Neural cell (in vitro differentiated cells): ENCODE measurements around the gene VSIR. TPM values are rescaled to one million over a fixed set of nuclear protein-coding genes. Genes with fewer than 3 reads are reported as not detected.

Source experiments
- H2AFZ ChIP-seq: fragments of 200-600, 300-800 bp; sonication (generic), shearing (Covaris generic); 2 replicates; pipeline ENCODE4 v1.6.0; 2014; ENCODE audit warnings: low read depth, mild to moderate bottlenecking, antibody characterized with exemption, low read length, moderate library complexity
- H3F3A ChIP-seq: fragments of 200-600 bp; shearing (Covaris generic); 2 replicates; pipeline ENCODE4 v1.6.1; 2016; ENCODE audit warnings: mild to moderate bottlenecking, moderate library complexity, mixed read lengths, antibody characterized with exemption, low read length; ENCODE audit not compliant: insufficient read depth, poor library complexity, severe bottlenecking
- H3K27ac ChIP-seq: fragments of 200-600, 300-800 bp; sonication (generic), shearing (Covaris generic); 2 replicates; pipeline ENCODE4 v1.5.1; 2014; ENCODE audit warnings: mild to moderate bottlenecking, low read length, moderate library complexity
- H3K27me3 ChIP-seq: fragments of 300-800, 200-600 bp; sonication (generic), shearing (Covaris generic); 2 replicates; pipeline ENCODE4 v1.6.0; 2014; ENCODE audit warnings: mild to moderate bottlenecking, low read depth, low read length, moderate library complexity; ENCODE audit not compliant: insufficient read depth
- H3K36me3 ChIP-seq: fragments of 300-800, 200-600 bp; sonication (generic), shearing (Covaris generic); 2 replicates; pipeline ENCODE4 v1.5.1; 2014; ENCODE audit warnings: mild to moderate bottlenecking, antibody characterized with exemption, low read length, moderate library complexity; ENCODE audit not compliant: insufficient read depth
- H3K4me2 ChIP-seq: fragments of 300-800, 200-600 bp; sonication (generic), shearing (Covaris generic); 2 replicates; pipeline ENCODE4 v1.6.0; 2014; ENCODE audit warnings: mild to moderate bottlenecking, low read length
- H3K4me3 ChIP-seq: fragments of 300-800, 200-600 bp; sonication (generic), shearing (Covaris generic); 2 replicates; pipeline ENCODE4 v1.5.1; 2014; ENCODE audit warnings: mild to moderate bottlenecking, low read length, moderate library complexity
- H3K79me2 ChIP-seq: fragments of 200-600 bp; shearing (Covaris generic); replicated peaks from 2 replicates; pipeline ENCODE4 v1.6.0; 2014; ENCODE audit warnings: mild to moderate bottlenecking, low read length, moderate library complexity; ENCODE audit not compliant: insufficient read depth
- H3K9ac ChIP-seq: fragments of 300-800, 200-600 bp; sonication (generic), shearing (Covaris generic); 2 replicates; pipeline ENCODE4 v1.6.1; 2016; ENCODE audit warnings: mild to moderate bottlenecking, low read length, mixed read lengths
- H3K9me2 ChIP-seq: fragments of 200-600 bp; shearing (Covaris generic); 2 replicates; pipeline ENCODE4 v1.6.1; 2016; ENCODE audit warnings: mild to moderate bottlenecking, low read length, mixed read lengths; ENCODE audit not compliant: insufficient read depth
- H3K9me3 ChIP-seq: fragments of 200-600, 300-800 bp; sonication (generic), shearing (Covaris generic); 2 replicates; pipeline ENCODE4 v1.6.1; 2016; ENCODE audit warnings: mild to moderate bottlenecking, mixed run types, low read length, moderate library complexity, mixed read lengths
- H4K20me1 ChIP-seq: fragments of 200-600 bp; shearing (Covaris generic); 2 replicates; pipeline ENCODE4 v1.6.1; 2016; ENCODE audit warnings: mild to moderate bottlenecking, mixed run types; ENCODE audit not compliant: insufficient read depth
- CTCF ChIP-seq: fragments of 450-650 bp; IDR thresholded peaks from 2 replicates; pipeline ENCODE4 v1.5.1; 2014; ENCODE audit warnings: antibody characterized with exemption, mild to moderate bottlenecking, moderate library complexity; ENCODE audit not compliant: poor library complexity, severe bottlenecking
- EP300 ChIP-seq: fragments of 450-650 bp; conservative IDR thresholded peaks from 2 replicates; pipeline ENCODE4 v1.6.1; 2014; ENCODE audit warnings: antibody characterized with exemption, mild to moderate bottlenecking, moderate library complexity; ENCODE audit not compliant: poor library complexity, severe bottlenecking
- EZH2 ChIP-seq: fragments of 200-600, 300-800 bp; shearing (Covaris generic), sonication (generic); IDR thresholded peaks from 2 replicates; pipeline ENCODE4 v1.6.1; 2014; ENCODE audit warnings: antibody characterized with exemption, low read length, borderline replicate concordance, mild to moderate bottlenecking; ENCODE audit not compliant: insufficient read depth, poor library complexity, severe bottlenecking
- MXI1 ChIP-seq: fragments of 450-650 bp; conservative IDR thresholded peaks from 2 replicates; pipeline ENCODE4 v1.6.1; 2014; ENCODE audit warnings: antibody characterized with exemption, mild to moderate bottlenecking; ENCODE audit not compliant: poor library complexity, severe bottlenecking
- POLR2AphosphoS5 ChIP-seq: IDR thresholded peaks from 2 replicates; pipeline ENCODE4 v1.6.1; 2012
- RAD21 ChIP-seq: fragments of 450-650 bp; conservative IDR thresholded peaks from 2 replicates; pipeline ENCODE4 v1.6.1; 2014; ENCODE audit warnings: antibody characterized with exemption, mild to moderate bottlenecking, moderate library complexity
- REST ChIP-seq: IDR thresholded peaks from 2 replicates; pipeline ENCODE4 v1.6.1; 2012; ENCODE audit warnings: borderline replicate concordance
- SMC3 ChIP-seq: fragments of 450-650 bp; conservative IDR thresholded peaks from 2 replicates; pipeline ENCODE4 v1.6.1; 2014; ENCODE audit warnings: antibody characterized with exemption, mild to moderate bottlenecking, moderate library complexity; ENCODE audit not compliant: poor library complexity
- TAF1 ChIP-seq: IDR thresholded peaks from 2 replicates; pipeline ENCODE4 v1.6.1; 2012; ENCODE audit warnings: low read depth
- polyA plus RNA-seq: library from polyadenylated mRNA; depleted of rRNA; stranded (reverse); fragments of >200 nt; gene quantifications from 2 replicates; pipeline ENCODE4 v1.2.3, GENCODE V29; 2014

VSIR gene
- polyA plus RNA-seq, 1 donor from 2014 or later: not detected

- Histone ChIP-seq H3K27ac (no peak overlapping the region), H3K79me2 (no peaks in the 10 kb centered on the region), H3K27me3 (no peaks in the 10 kb centered on the region), H3K4me2 (no peak overlapping the region), H2AFZ (no peak overlapping the region), H3K9ac (no peak overlapping the region), H3K36me3 (no peaks in the 10 kb centered on the region), H3K9me2 (no peaks in the 10 kb centered on the region), H3K9me3 (no peaks in the 10 kb centered on the region), H3K4me3 (no peak overlapping the region), H3F3A (no peaks in the 10 kb centered on the region), H4K20me1 (no peaks in the 10 kb centered on the region)
- TF ChIP-seq MXI1 (no peak), REST (no peak)
These were observed 26.2 kb downstream of the VSIR start for GRCh38 chr10:71747039-71747531.

- TF ChIP-seq TAF1 (no peak), RAD21 (no peak), MXI1 (no peak), EZH2 (no peak), EP300 (no peak), CTCF (no peak)
- Histone ChIP-seq H4K20me1 (no peaks in the 10 kb centered on the region), H3K9ac (no peak overlapping the region), H3K4me3 (no peak overlapping the region), H3K9me3 (no peaks in the 10 kb centered on the region), H3F3A (no peaks in the 10 kb centered on the region), H3K4me2 (no peak overlapping the region), H2AFZ (no peak overlapping the region), H3K27ac (no peak overlapping the region), H3K79me2 (no peaks in the 10 kb centered on the region), H3K9me2 (no peaks in the 10 kb centered on the region), H3K36me3 (no peaks in the 10 kb centered on the region), H3K27me3 (no peaks in the 10 kb centered on the region)
These were observed 26.8 kb downstream of the VSIR start for GRCh38 chr10:71746344-71747037.

- Histone ChIP-seq H3F3A (no peaks in the 10 kb centered on the region), H4K20me1 (no peaks in the 10 kb centered on the region), H3K27ac (no peak overlapping the region), H3K4me2 (no peak overlapping the region), H3K9me2 (no peaks in the 10 kb centered on the region), H3K79me2 (no peaks in the 10 kb centered on the region), H3K4me3 (no peak overlapping the region), H3K9ac (no peak overlapping the region), H3K9me3 (no peaks in the 10 kb centered on the region), H3K27me3 (no peaks in the 10 kb centered on the region), H3K36me3 (no peaks in the 10 kb centered on the region), H2AFZ (no peak overlapping the region)
- TF ChIP-seq RAD21 (no peak), TAF1 (no peak), SMC3 (no peak), CTCF (no peak), EZH2 (no peak), REST (no peak), MXI1 (no peak), EP300 (no peak), POLR2AphosphoS5 (no peak)
These were observed 27.6 kb downstream of the VSIR start for GRCh38 chr10:71745664-71746250.
